Activated CD8-positive, alpha-beta memory T cell treated with anti-CD3 and anti-CD28 coated beads for 1 hour (primary cell): Measurements from ENCODE around the gene SLC9A4.
A peak's percentile ranks its signal among the peaks of the same experiment; 100 is the strongest.

ENCODE experiments used
- DNase-seq, 2 donors: peaks; one replicate each; pipeline ENCODE4 v3.0.0-alpha.2; 2020; ENCODE audit warnings: low read depth in 1 of 2; ENCODE audit errors: extremely low read depth in 1 of 2

Gene SLC9A4

GRCh38 chr2:102473020-102473419 lies at the start of gene SLC9A4:
Gene SLC9A4 (plus strand): TSS chr2:102473226. CDS start chr2:102473760, 534 bp downstream.
- peak in 1 of 2 donors; percentile 19 for DNase-seq

- no peak for DNase-seq
Measured at GRCh38 chr2:102423368-102423767, 49.7 kb upstream of the SLC9A4 start.

GRCh38 chr2:102424754-102425153 lies 48.3 kb upstream of the SLC9A4 start:
- DNase-seq, result no peak

GRCh38 chr2:102425441-102426132 lies 47.4 kb upstream of the SLC9A4 start:
- DNase-seq, result no peak

GRCh38 chr2:102427249-102427648 lies 45.8 kb upstream of the SLC9A4 start:
- DNase-seq, result no peak

GRCh38 chr2:102428573-102428972 lies 44.5 kb upstream of the SLC9A4 start:
- DNase-seq, result no peak

GRCh38 chr2:102432386-102432785 lies 40.6 kb upstream of the SLC9A4 start:
- DNase-seq, result no peak

GRCh38 chr2:102433973-102434654 lies 38.9 kb upstream of the SLC9A4 start:
- DNase-seq, result no peak

GRCh38 chr2:102434655-102435381 lies 38.2 kb upstream of the SLC9A4 start:
- DNase-seq, result no peak

- DNase-seq, result no peak
Measured at GRCh38 chr2:102435741-102436140, 37.3 kb upstream of the SLC9A4 start.

- no peak for DNase-seq
Measured at GRCh38 chr2:102436323-102436722, 36.7 kb upstream of the SLC9A4 start.

- DNase-seq, result no peak
Measured at GRCh38 chr2:102437122-102437521, 35.9 kb upstream of the SLC9A4 start.

- no peak for DNase-seq
Measured at GRCh38 chr2:102438111-102438510, 34.9 kb upstream of the SLC9A4 start.

GRCh38 chr2:102438578-102438977 lies 34.4 kb upstream of the SLC9A4 start:
- DNase-seq, result no peak

GRCh38 chr2:102439065-102439695 lies 33.8 kb upstream of the SLC9A4 start:
- no peak for DNase-seq

- peak in 1 of 2 donors; percentile 8 for DNase-seq
Measured at GRCh38 chr2:102442967-102443828, 29.8 kb upstream of the SLC9A4 start.

GRCh38 chr2:102444233-102444632 lies 28.8 kb upstream of the SLC9A4 start:
- DNase-seq, result no peak

GRCh38 chr2:102446936-102447335 lies 26.1 kb upstream of the SLC9A4 start:
- DNase-seq, result no peak

- DNase-seq, result peak; percentile 20 to 40
Measured at GRCh38 chr2:102449370-102449974, 23.6 kb upstream of the SLC9A4 start.

GRCh38 chr2:102451968-102452367 lies 21.1 kb upstream of the SLC9A4 start:
- no peak for DNase-seq
